NCI-H2081 treated with DMSO at 0.1 percent for 48 hours (cell line): ENCODE data around the gene UBAC1.

Experiments
- DNase-seq: peaks from one replicate; lab custom pipeline; 2025; lab: John Stamatoyannopoulos, UW

Gene UBAC1

GRCh38 chr9:135993765-135994500 is 32.8 kb upstream of the UBAC1 start:
- DNase-seq: no peak

GRCh38 chr9:135993409-135993742 is 32.2 kb upstream of the UBAC1 start:
- DNase-seq: no peak

- peak; percentile 33 for DNase-seq
Measured at GRCh38 chr9:135992486-135993408, 31.6 kb upstream of the UBAC1 start.

GRCh38 chr9:135991771-135992170 is 30.6 kb upstream of the UBAC1 start:
- no peak for DNase-seq

GRCh38 chr9:135990468-135991429 is 29.6 kb upstream of the UBAC1 start:
- DNase-seq: no peak

- DNase-seq: no peak
Measured at GRCh38 chr9:135989722-135990467, 28.7 kb upstream of the UBAC1 start.

GRCh38 chr9:135989157-135989556 is 28.0 kb upstream of the UBAC1 start:
- DNase-seq: no peak

GRCh38 chr9:135988493-135988892 is 27.3 kb upstream of the UBAC1 start:
- DNase-seq: no peak

GRCh38 chr9:135987838-135988404 is 26.7 kb upstream of the UBAC1 start:
- DNase-seq: no peak

GRCh38 chr9:135986605-135987004 is 25.4 kb upstream of the UBAC1 start:
- no peak for DNase-seq

- no peak for DNase-seq
Measured at GRCh38 chr9:135985889-135986288, 24.7 kb upstream of the UBAC1 start.

GRCh38 chr9:135985459-135985774 is 24.2 kb upstream of the UBAC1 start:
- DNase-seq: no peak

- DNase-seq: no peak
Measured at GRCh38 chr9:135984072-135984710, 23.0 kb upstream of the UBAC1 start.

GRCh38 chr9:135983208-135984071 is 22.3 kb upstream of the UBAC1 start:
- no peak for DNase-seq

GRCh38 chr9:135982499-135983207 is 21.5 kb upstream of the UBAC1 start:
- DNase-seq: no peak

- DNase-seq: no peak
Measured at GRCh38 chr9:135980926-135981630, 19.9 kb upstream of the UBAC1 start.

GRCh38 chr9:135979547-135980166 is 18.5 kb upstream of the UBAC1 start:
- DNase-seq: no peak
